IPS-20b (cell line): ENCODE measurements around the gene PHF21B.
"Not testable (repeated sequence)": the region's sequence is repeated elsewhere in the genome, so short reads cannot be mapped to it uniquely, and the experiment has no call there.

Experiments
- H3K27ac ChIP-seq: one replicate; pipeline ENCODE4 v1.5.1; 2013; ENCODE audit warnings: low read length
- H3K27me3 ChIP-seq: 2 replicates; pipeline ENCODE4 v1.6.1; 2013; ENCODE audit warnings: mild to moderate bottlenecking, low read length, inconsistent platforms; ENCODE audit not compliant: insufficient read depth
- H3K36me3 ChIP-seq: 2 replicates; pipeline ENCODE4 v1.6.1; 2013; ENCODE audit warnings: low read depth, mild to moderate bottlenecking, inconsistent platforms, low read length, moderate library complexity; ENCODE audit not compliant: insufficient read depth
- H3K4me1 ChIP-seq: 2 replicates; pipeline ENCODE4 v1.6.1; 2013; ENCODE audit warnings: mild to moderate bottlenecking, control low read depth, inconsistent platforms, low read length, moderate library complexity; ENCODE audit not compliant: insufficient read depth
- H3K4me3 ChIP-seq: 2 replicates; pipeline ENCODE4 v1.5.1; 2013; ENCODE audit warnings: mild to moderate bottlenecking, low read length, inconsistent platforms
- H3K9ac ChIP-seq: 2 replicates; pipeline ENCODE4 v1.6.1; 2013; ENCODE audit warnings: low read depth, mild to moderate bottlenecking, inconsistent platforms, low read length, moderate library complexity
- H3K9me3 ChIP-seq: 2 replicates; pipeline ENCODE4 v1.6.1; 2013; ENCODE audit warnings: mild to moderate bottlenecking, low read depth, low read length, inconsistent platforms; ENCODE audit not compliant: insufficient read depth

The PHF21B gene

GRCh38 chr22:44971651-44972362, 38.0 kb downstream of the PHF21B start:
- Histone ChIP-seq H3K27ac (no peak overlapping the region), H3K4me3 (no peak overlapping the region), H3K36me3 (peaks cover 28% of the 10 kb centered on the region), H3K4me1 (peaks cover 14% of the 10 kb centered on the region), H3K9me3 (no peaks in the 10 kb centered on the region), H3K9ac (no peak overlapping the region), H3K27me3 (no peaks in the 10 kb centered on the region)

GRCh38 chr22:44970291-44970690, 39.5 kb downstream of the PHF21B start:
- Histone ChIP-seq H3K36me3 (peaks cover 28% of the 10 kb centered on the region), H3K4me1 (peaks cover 14% of the 10 kb centered on the region), H3K9me3 (no peaks in the 10 kb centered on the region), H3K9ac (no peak overlapping the region), H3K27ac (no peak overlapping the region), H3K4me3 (no peak overlapping the region), H3K27me3 (no peaks in the 10 kb centered on the region)

GRCh38 chr22:44969817-44970216, 40.0 kb downstream of the PHF21B start:
- H3K27ac ChIP-seq = no peak overlapping the region
- H3K36me3 ChIP-seq = peaks cover 26% of the 10 kb centered on the region
- H3K9ac ChIP-seq = no peak overlapping the region
- H3K27me3 ChIP-seq = no peaks in the 10 kb centered on the region
- H3K9me3 ChIP-seq = no peaks in the 10 kb centered on the region
- H3K4me1 ChIP-seq = peaks cover 14% of the 10 kb centered on the region
- H3K4me3 ChIP-seq = no peak overlapping the region

- H3K9ac ChIP-seq = no peak overlapping the region
- no peaks in the 10 kb centered on the region for H3K27me3 ChIP-seq
Measured at GRCh38 chr22:44968736-44969135, 41.1 kb downstream of the PHF21B start.

GRCh38 chr22:44965171-44965570, 44.6 kb downstream of the PHF21B start:
- H3K4me1 ChIP-seq = no peaks in the 10 kb centered on the region; the same call in 1 of the 2 replicates
- H3K9ac ChIP-seq = no peak overlapping the region
- H3K27ac ChIP-seq = no peak overlapping the region
- no peak overlapping the region for H3K4me3 ChIP-seq
- H3K27me3 ChIP-seq = no peaks in the 10 kb centered on the region
- H3K36me3 ChIP-seq = peaks cover 20% of the 10 kb centered on the region
- H3K9me3 ChIP-seq = no peaks in the 10 kb centered on the region

More at GRCh38 chr22:44968736-44969135, 41.1 kb downstream of the PHF21B start:
- no peaks in the 10 kb centered on the region for H3K9me3 ChIP-seq
- H3K4me3 ChIP-seq = no peak overlapping the region
- no peak overlapping the region for H3K27ac ChIP-seq
- peaks cover 13% of the 10 kb centered on the region for H3K4me1 ChIP-seq
- peaks cover 22% of the 10 kb centered on the region for H3K36me3 ChIP-seq

GRCh38 chr22:44964722-44965078, 45.1 kb downstream of the PHF21B start:
- Histone ChIP-seq H3K27ac (no peak overlapping the region), H3K9me3 (no peaks in the 10 kb centered on the region), H3K4me3 (no peak overlapping the region), H3K9ac (no peak overlapping the region), H3K4me1 (peaks cover 4% of the 10 kb centered on the region; the same call in 1 of the 2 replicates), H3K27me3 (no peaks in the 10 kb centered on the region), H3K36me3 (peaks cover 22% of the 10 kb centered on the region)

- no peaks in the 10 kb centered on the region for H3K27me3 ChIP-seq
Measured at GRCh38 chr22:44963832-44964721, 45.7 kb downstream of the PHF21B start.

GRCh38 chr22:44962741-44963454, 46.9 kb downstream of the PHF21B start:
- Histone ChIP-seq H3K27ac (no peak overlapping the region), H3K9me3 (no peaks in the 10 kb centered on the region), H3K36me3 (peaks cover 12% of the 10 kb centered on the region), H3K9ac (no peak overlapping the region), H3K27me3 (no peaks in the 10 kb centered on the region), H3K4me1 (peaks cover 9% of the 10 kb centered on the region; the same call in 1 of the 2 replicates), H3K4me3 (no peak overlapping the region)

More at GRCh38 chr22:44963832-44964721, 45.7 kb downstream of the PHF21B start:
- Histone ChIP-seq H3K4me3 (no peak overlapping the region), H3K4me1 (peaks cover 6% of the 10 kb centered on the region; the same call in 1 of the 2 replicates), H3K36me3 (peaks cover 22% of the 10 kb centered on the region), H3K9ac (no peak overlapping the region), H3K27ac (no peak overlapping the region), H3K9me3 (no peaks in the 10 kb centered on the region)

GRCh38 chr22:44961682-44962081, 48.1 kb downstream of the PHF21B start:
- not testable (repeated sequence) for H3K36me3 ChIP-seq, H3K4me3 ChIP-seq, H3K9ac ChIP-seq, H3K27ac ChIP-seq, H3K9me3 ChIP-seq, H3K27me3 ChIP-seq
- peaks cover 18% of the 10 kb centered on the region; the same call in 1 of the 2 replicates for H3K4me1 ChIP-seq

- H3K27ac ChIP-seq = no peak overlapping the region
- H3K4me3 ChIP-seq = no peak overlapping the region; the same call in 1 of the 2 replicates
- no peaks in the 10 kb centered on the region for H3K27me3 ChIP-seq
- peaks cover 10% of the 10 kb centered on the region for H3K36me3 ChIP-seq
- H3K4me1 ChIP-seq = peaks cover 47% of the 10 kb centered on the region; the same call in 1 of the 2 replicates
- no peaks in the 10 kb centered on the region for H3K9me3 ChIP-seq
- peak overlapping the region; percentile 60; the same call in 1 of the 2 replicates for H3K9ac ChIP-seq
Measured at GRCh38 chr22:44956840-44957767, 52.7 kb downstream of the PHF21B start.
